Panc1 (cell line): ENCODE data around the gene NLRP9.

ENCODE experiments used
- TF ChIP-seq, protein P1 (sequence below): fragments of 450-650 bp; IDR thresholded peaks from 2 replicates; pipeline ENCODE4 v1.5.1; 2017; ENCODE audit warnings: mild to moderate bottlenecking
- TF ChIP-seq, protein P2 (sequence below), 2 experiments: IDR thresholded peaks; 2 replicates each; pipeline ENCODE4 v1.6.1; 2011 to 2012; ENCODE audit warnings: low read depth in 2 of 2, control low read depth in 1 of 2, low read length in 1 of 2, mild to moderate bottlenecking in 1 of 2, moderate library complexity in 1 of 2; ENCODE audit not compliant: insufficient read depth in 1 of 2

DNA sequence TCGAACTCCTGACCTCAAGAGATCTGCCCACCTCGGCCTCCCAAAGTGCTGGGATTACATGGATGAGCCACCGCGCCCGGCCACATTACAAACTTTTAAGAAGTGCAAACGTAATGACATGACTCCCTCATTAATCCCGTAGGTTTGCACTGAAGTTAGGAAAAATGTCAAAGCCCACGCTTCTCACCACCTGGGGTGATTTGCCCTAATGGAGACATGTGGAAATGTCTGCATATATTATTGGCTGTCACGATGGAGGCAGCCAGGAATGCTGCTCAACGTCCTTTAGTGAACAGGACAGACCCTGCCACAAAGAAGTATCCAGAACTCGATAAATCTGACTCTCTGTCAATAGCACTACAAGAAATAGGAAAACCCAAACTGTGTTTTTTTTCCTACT, 21.0 kb downstream of the NLRP9 start:
- TF ChIP-seq, protein P1, sequence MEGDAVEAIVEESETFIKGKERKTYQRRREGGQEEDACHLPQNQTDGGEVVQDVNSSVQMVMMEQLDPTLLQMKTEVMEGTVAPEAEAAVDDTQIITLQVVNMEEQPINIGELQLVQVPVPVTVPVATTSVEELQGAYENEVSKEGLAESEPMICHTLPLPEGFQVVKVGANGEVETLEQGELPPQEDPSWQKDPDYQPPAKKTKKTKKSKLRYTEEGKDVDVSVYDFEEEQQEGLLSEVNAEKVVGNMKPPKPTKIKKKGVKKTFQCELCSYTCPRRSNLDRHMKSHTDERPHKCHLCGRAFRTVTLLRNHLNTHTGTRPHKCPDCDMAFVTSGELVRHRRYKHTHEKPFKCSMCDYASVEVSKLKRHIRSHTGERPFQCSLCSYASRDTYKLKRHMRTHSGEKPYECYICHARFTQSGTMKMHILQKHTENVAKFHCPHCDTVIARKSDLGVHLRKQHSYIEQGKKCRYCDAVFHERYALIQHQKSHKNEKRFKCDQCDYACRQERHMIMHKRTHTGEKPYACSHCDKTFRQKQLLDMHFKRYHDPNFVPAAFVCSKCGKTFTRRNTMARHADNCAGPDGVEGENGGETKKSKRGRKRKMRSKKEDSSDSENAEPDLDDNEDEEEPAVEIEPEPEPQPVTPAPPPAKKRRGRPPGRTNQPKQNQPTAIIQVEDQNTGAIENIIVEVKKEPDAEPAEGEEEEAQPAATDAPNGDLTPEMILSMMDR, result no peak
- TF ChIP-seq, protein P2, sequence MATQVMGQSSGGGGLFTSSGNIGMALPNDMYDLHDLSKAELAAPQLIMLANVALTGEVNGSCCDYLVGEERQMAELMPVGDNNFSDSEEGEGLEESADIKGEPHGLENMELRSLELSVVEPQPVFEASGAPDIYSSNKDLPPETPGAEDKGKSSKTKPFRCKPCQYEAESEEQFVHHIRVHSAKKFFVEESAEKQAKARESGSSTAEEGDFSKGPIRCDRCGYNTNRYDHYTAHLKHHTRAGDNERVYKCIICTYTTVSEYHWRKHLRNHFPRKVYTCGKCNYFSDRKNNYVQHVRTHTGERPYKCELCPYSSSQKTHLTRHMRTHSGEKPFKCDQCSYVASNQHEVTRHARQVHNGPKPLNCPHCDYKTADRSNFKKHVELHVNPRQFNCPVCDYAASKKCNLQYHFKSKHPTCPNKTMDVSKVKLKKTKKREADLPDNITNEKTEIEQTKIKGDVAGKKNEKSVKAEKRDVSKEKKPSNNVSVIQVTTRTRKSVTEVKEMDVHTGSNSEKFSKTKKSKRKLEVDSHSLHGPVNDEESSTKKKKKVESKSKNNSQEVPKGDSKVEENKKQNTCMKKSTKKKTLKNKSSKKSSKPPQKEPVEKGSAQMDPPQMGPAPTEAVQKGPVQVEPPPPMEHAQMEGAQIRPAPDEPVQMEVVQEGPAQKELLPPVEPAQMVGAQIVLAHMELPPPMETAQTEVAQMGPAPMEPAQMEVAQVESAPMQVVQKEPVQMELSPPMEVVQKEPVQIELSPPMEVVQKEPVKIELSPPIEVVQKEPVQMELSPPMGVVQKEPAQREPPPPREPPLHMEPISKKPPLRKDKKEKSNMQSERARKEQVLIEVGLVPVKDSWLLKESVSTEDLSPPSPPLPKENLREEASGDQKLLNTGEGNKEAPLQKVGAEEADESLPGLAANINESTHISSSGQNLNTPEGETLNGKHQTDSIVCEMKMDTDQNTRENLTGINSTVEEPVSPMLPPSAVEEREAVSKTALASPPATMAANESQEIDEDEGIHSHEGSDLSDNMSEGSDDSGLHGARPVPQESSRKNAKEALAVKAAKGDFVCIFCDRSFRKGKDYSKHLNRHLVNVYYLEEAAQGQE (IDR thresholded peaks at IDR 0.05; ENCODE audit: insufficient read depth in 1 of 2, low read depth in 2 of 2, low read length in 1 of 2), result no peak
